Measurements from ENCODE around the gene RPS13.
"Not testable (repeated sequence)": the region's sequence is repeated elsewhere in the genome, so short reads cannot be mapped to it uniquely, and the experiment has no call there.

RPS13 gene

DNA sequence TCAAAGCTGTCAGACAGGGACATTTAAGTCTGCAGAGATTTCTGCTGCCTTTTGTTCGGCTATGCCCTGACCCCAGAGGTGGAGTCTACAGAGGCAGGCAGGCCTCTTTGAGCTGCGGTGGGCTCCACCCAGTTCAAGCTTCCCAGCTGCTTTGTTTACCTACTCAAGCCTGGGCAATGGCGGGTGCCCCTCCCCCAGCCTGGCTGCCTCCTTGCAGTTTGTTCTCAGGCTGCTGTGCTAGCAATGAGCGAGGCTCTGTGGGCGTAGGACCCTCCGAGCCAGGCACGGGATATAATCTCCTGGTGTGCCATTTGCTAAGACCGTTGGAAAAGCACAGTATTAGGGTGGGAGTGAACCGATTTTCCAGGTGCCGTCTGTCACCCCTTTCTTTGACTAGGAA lies 43.4 kb downstream of the RPS13 start:
- not testable (repeated sequence) for DNase-seq

DNA sequence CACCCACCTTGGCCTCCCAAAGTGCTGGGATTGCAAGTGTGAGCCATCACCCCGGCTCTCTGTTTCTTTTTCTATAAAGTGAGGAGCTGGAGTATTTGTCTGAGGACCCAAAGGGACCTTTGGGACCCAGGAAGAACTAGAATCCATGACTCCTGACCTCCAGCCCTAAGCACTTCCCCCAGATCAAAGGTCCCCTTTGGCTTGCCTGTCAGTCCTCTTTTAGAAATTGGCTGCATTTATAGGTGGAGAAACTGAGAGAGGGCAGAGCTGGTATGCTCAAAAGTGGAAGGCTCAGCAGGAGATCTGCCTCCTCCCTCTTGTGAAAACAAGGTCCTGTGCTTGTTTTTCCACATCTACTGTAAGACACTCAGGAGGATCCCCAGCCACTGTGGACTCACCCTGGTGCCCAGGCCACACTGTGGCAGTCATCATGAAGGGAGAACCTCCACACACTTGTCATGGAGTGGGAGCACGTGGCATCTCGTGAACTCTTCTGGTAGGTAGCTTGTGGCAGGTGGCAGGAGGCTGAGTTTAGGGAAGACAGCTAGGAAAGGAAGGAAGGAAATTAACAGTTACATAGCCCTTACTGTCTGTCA lies 50.9 kb downstream of the RPS13 start:
- DNase-seq, result no peak

DNA sequence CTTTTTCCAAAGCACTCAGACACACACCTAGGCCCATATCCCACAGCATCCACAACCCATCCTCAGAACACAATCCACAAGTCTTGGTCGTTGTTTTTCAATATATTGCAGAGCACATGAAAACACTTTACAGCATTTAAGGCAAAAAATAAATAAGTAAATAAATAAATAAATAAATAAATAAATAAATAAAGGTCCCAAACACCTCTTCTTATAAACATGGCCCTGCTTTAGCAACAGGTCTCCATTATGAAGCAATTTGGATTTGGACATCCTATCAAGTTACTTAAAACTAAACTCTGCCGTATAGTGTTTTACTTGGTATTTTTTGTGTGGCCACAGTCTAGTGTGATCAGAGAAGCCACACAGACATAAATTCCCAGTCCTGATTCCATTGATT lies 52.5 kb downstream of the RPS13 start:
- no peak for DNase-seq
